GM12873 (cell line): ENCODE measurements around the gene OSMR.

Source experiments
- CTCF ChIP-seq: IDR thresholded peaks from 2 replicates; pipeline ENCODE4 v1.5.1; 2012; ENCODE audit warnings: low read depth, mild to moderate bottlenecking, moderate library complexity, low read length, control low read depth; ENCODE audit not compliant: insufficient read depth; ENCODE audit errors: missing control alignments

The OSMR gene

GRCh38 chr5:38831909-38832308 lies 13.9 kb upstream of the OSMR start:
- TF ChIP-seq CTCF: peak; percentile 65

- TF ChIP-seq CTCF: no peak
These were observed 13.0 kb upstream of the OSMR start for GRCh38 chr5:38832810-38833209.

- TF ChIP-seq CTCF: no peak
These were observed 9.9 kb upstream of the OSMR start for GRCh38 chr5:38835887-38836286.

- no peak for TF ChIP-seq CTCF
These were observed 8.4 kb upstream of the OSMR start for GRCh38 chr5:38837416-38837815.

- no peak for TF ChIP-seq CTCF
These were observed 7.9 kb upstream of the OSMR start for GRCh38 chr5:38837932-38838331.

GRCh38 chr5:38843665-38844064 lies 2.1 kb upstream of the OSMR start:
- no peak for TF ChIP-seq CTCF

- TF ChIP-seq CTCF: no peak
These were observed 683 bp downstream of the OSMR start for GRCh38 chr5:38846379-38847011.
